Endothelial cell of umbilical vein (primary cell): ENCODE results near the gene ITPR1. TPM values are rescaled to one million over a fixed set of nuclear protein-coding genes. Genes with fewer than 3 reads are reported as not detected.

Experiments used
- BruUV-seq: library from RNA; stranded (reverse); fragments of 400-500 nt; replicated peaks from 2 replicates; lab custom pipeline; 2021; lab: Mats Ljungman, UMichigan
- CTCF ChIA-PET: fragments of 300-600, 350-600 bp; sonication (Branson Sonifier 250); formaldehyde crosslinking; loops from one replicate; lab custom pipeline; 2021; ENCODE audit warnings: antibody characterized with exemption, inconsistent platforms; lab: Charles Lee
- POLR2A ChIA-PET: fragments of 300-600, 350-600 bp; sonication (Branson Sonifier 250); formaldehyde crosslinking; loops from one replicate; lab custom pipeline; 2021; ENCODE audit warnings: antibody characterized with exemption, inconsistent platforms; lab: Charles Lee
- DNase-seq: peaks from one replicate; pipeline ENCODE4 v3.0.0-alpha.2; 2011; ENCODE audit warnings: low read depth, low spot score
- FAIRE-seq: peaks from 2 replicates; lab custom pipeline; 2011; peaks lifted over from hg19 to GRCh38; lab: Jason Lieb, UNC
- H2AFZ ChIP-seq: 2 replicates; pipeline ENCODE4 v1.6.0; 2012; ENCODE audit warnings: low read depth, low read length, control low read depth, inconsistent platforms
- H3K27ac ChIP-seq: 2 replicates; pipeline ENCODE4 v1.5.1; 2011; ENCODE audit warnings: low read depth, mild to moderate bottlenecking, control low read depth, low read length, moderate library complexity; ENCODE audit not compliant: insufficient read depth
- H3K27me3 ChIP-seq, 2 experiments: 2 replicates each; pipeline versions ENCODE4 v1.6.0 to v1.6.1; 2011; ENCODE audit warnings: low read length in 2 of 2, mixed read lengths in 1 of 2; ENCODE audit not compliant: control insufficient read depth in 2 of 2, insufficient read depth in 2 of 2
- H3K36me3 ChIP-seq, 2 experiments: 2 replicates in 1 of 2; 3 replicates in 1 of 2; pipeline ENCODE4 v1.5.1; 2011; ENCODE audit warnings: low read length in 2 of 2, mild to moderate bottlenecking in 1 of 2, moderate library complexity in 1 of 2; ENCODE audit not compliant: control insufficient read depth in 2 of 2, insufficient read depth in 2 of 2; ENCODE audit errors: extremely low read depth in 1 of 2
- H3K4me1 ChIP-seq: 3 replicates; pipeline ENCODE4 v1.5.1; 2011; ENCODE audit warnings: mild to moderate bottlenecking, low read length; ENCODE audit not compliant: control insufficient read depth, insufficient read depth; ENCODE audit errors: extremely low read depth
- H3K4me2 ChIP-seq: 2 replicates; pipeline ENCODE4 v1.6.1; 2011; ENCODE audit warnings: low read length, control low read depth, mixed read lengths; ENCODE audit not compliant: insufficient read depth
- H3K4me3 ChIP-seq, 3 experiments: fragments of 200-600 bp in 1 of 3; sonication (generic), shearing (Covaris generic) in 1 of 3; replicated peaks in 1 of 3; 2 replicates each; pipeline ENCODE4 v1.5.1; 2011 to 2016; ENCODE audit warnings: control low read depth in 3 of 3, low read length in 3 of 3, mild to moderate bottlenecking in 2 of 3, inconsistent platforms in 1 of 3, low read depth in 1 of 3, moderate library complexity in 1 of 3; ENCODE audit not compliant: insufficient read depth in 1 of 3
- H3K79me2 ChIP-seq: 2 replicates; pipeline ENCODE4 v1.6.0; 2012; ENCODE audit warnings: low read length, inconsistent platforms; ENCODE audit not compliant: control insufficient read depth, insufficient read depth
- H3K9ac ChIP-seq: replicated peaks from 2 replicates; pipeline ENCODE3; 2011; ENCODE audit warnings: low read length, control low read depth; ENCODE audit not compliant: insufficient read depth; ENCODE audit errors: extremely low read depth
- H3K9me1 ChIP-seq: replicated peaks from 3 replicates; pipeline ENCODE4 v1.6.0; 2011; ENCODE audit warnings: mild to moderate bottlenecking, low read length; ENCODE audit not compliant: control insufficient read depth, insufficient read depth; ENCODE audit errors: extremely low read depth
- H3K9me3 ChIP-seq: replicated peaks from 2 replicates; pipeline ENCODE4 v1.5.1; 2012; ENCODE audit warnings: low read length, inconsistent platforms; ENCODE audit not compliant: control insufficient read depth, insufficient read depth
- H4K20me1 ChIP-seq: replicated peaks from 2 replicates; pipeline ENCODE3; 2011; ENCODE audit warnings: mild to moderate bottlenecking, low read length; ENCODE audit not compliant: control insufficient read depth, insufficient read depth; ENCODE audit errors: extremely low read depth
- CTCF ChIP-seq, 2 donors: IDR thresholded peaks; 1 replicate in 1 of 2; 2 replicates in 1 of 2; pipeline ENCODE4 v1.5.1; 2011; ENCODE audit warnings: low read length in 2 of 2, mild to moderate bottlenecking in 2 of 2, moderate library complexity in 2 of 2, control low read depth in 1 of 2, inconsistent platforms in 1 of 2, low read depth in 1 of 2; ENCODE audit not compliant: insufficient read depth in 1 of 2; ENCODE audit errors: extremely low read depth in 1 of 2
- EZH2 ChIP-seq: IDR thresholded peaks from 2 replicates; pipeline ENCODE4 v1.6.1; 2012; ENCODE audit warnings: borderline replicate concordance, low read depth, mild to moderate bottlenecking, moderate library complexity, low read length, inconsistent platforms; ENCODE audit not compliant: severe bottlenecking
- FOS ChIP-seq: IDR thresholded peaks from 2 replicates; pipeline ENCODE4 v1.6.1; 2011; ENCODE audit warnings: mild to moderate bottlenecking, low read length, moderate library complexity, borderline replicate concordance; ENCODE audit not compliant: insufficient read depth
- GATA2 ChIP-seq: IDR thresholded peaks from 2 replicates; pipeline ENCODE4 v1.7.0; 2011; ENCODE audit warnings: low read depth, mild to moderate bottlenecking, moderate library complexity, mixed read lengths, low read length; ENCODE audit not compliant: insufficient read length, insufficient read depth
- JUN ChIP-seq: IDR thresholded peaks from 2 replicates; pipeline ENCODE4 v1.6.1; 2011; ENCODE audit warnings: borderline replicate concordance, low read depth; ENCODE audit not compliant: insufficient read length, insufficient read depth
- MAX ChIP-seq: IDR thresholded peaks from 2 replicates; pipeline ENCODE4 v1.6.1; 2011; ENCODE audit not compliant: insufficient read depth, insufficient read length
- MYC ChIP-seq: IDR thresholded peaks from one replicate; pipeline ENCODE4 v1.6.1; 2011; ENCODE audit warnings: mild to moderate bottlenecking, low read depth, low read length
- POLR2A ChIP-seq: IDR thresholded peaks from 2 replicates; pipeline ENCODE4 v1.6.1; 2012; ENCODE audit warnings: low read depth, mild to moderate bottlenecking, control low read depth, low read length
- POLR2AphosphoS5 ChIP-seq: IDR thresholded peaks from 2 replicates; pipeline ENCODE4 v1.6.1; 2012; ENCODE audit warnings: low read depth, mild to moderate bottlenecking, control low read depth, low read length, moderate library complexity; ENCODE audit not compliant: insufficient read depth
- dilution Hi-C: fragments of 300-500 bp; cut with MboI; formaldehyde crosslinking; loops from one replicate; pipeline ENCODE4 v1.15.0; 2019; ENCODE audit warnings: low sequenced_read_pairs; ENCODE audit not compliant: extremely low pct_ligation_motif_present
- intact Hi-C: fragments of 100-400 bp; cut with micrococcal nuclease; formaldehyde crosslinking; loops from one replicate; pipeline ENCODE4 v1.10.0; 2022
- polyA plus RNA-seq, 4 experiments: library from polyadenylated mRNA; depleted of rRNA in 3 of 4; stranded (reverse) in 3 of 4; unstranded in 1 of 4; fragments of >200 nt; gene quantifications; 2 replicates each; pipeline versions ENCODE4 v1.2.1 to v1.2.3, GENCODE V29; 2011 to 2012; ENCODE audit warnings: missing spikeins in 1 of 4
- total RNA-seq: library from RNA; stranded (reverse); gene quantifications from 2 replicates; pipeline ENCODE4 v1.2.3, GENCODE V29; 2021

Gene ITPR1
- total and polyA plus RNA-seq, 2 donors (not counting 3 experiments of a cell fraction or from before 2014, with no cell fraction given) = 5.1 to 16.1 TPM

DNA sequence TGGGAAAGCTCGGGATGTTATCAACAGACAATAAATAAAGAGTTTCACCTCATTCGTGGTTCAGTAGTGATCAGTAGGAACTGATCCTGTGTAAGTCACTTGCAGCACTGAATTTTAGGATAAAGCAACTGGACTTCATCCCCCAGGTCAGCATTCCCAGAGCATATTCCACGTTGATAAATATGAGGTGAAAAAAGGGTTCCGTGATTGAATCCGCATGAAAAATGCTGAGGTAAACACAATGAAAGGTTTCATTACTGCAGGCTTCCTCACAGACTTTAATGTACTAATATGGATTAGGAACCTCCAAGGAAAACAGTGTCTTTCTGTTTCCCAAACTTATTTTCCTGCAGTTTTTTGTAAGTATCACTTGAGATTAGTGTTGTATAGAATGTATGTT, 308.7 kb downstream of the ITPR1 start:
- DNase-seq (no peak), FAIRE-seq (no peak)
- Histone ChIP-seq H3K9me1 (no peaks in the 10 kb centered on the region), H2AFZ (no peak overlapping the region), H3K79me2 (no peaks in the 10 kb centered on the region), H3K27me3 (no peaks in the 10 kb centered on the region), H3K9me3 (no peaks in the 10 kb centered on the region), H4K20me1 (no peaks in the 10 kb centered on the region), H3K4me1 (no peaks in the 10 kb centered on the region), H3K4me3 (no peak overlapping the region), H3K27ac (no peak overlapping the region), H3K4me2 (no peak overlapping the region), H3K9ac (no peak overlapping the region), H3K36me3 (no peaks in the 10 kb centered on the region)
- TF ChIP-seq MAX = no peak
- TF ChIP-seq POLR2AphosphoS5 = no peak
- TF ChIP-seq GATA2 = no peak
- no peak for TF ChIP-seq EZH2
- TF ChIP-seq JUN = no peak
- TF ChIP-seq POLR2A = no peak
- TF ChIP-seq MYC = no peak
- no peak for TF ChIP-seq FOS
- TF ChIP-seq CTCF (IDR thresholded peaks at IDR 0.05; ENCODE audit: extremely low read depth in 1 of 2, insufficient read depth in 1 of 2, low read depth in 1 of 2, low read length in 2 of 2) = no peak
- dilution Hi-C loops = no loop called here
- ChIA-PET CTCF (interaction anchor here (1.1 kb wide), 1 partner anchor 81 kb away, joined by 3 read pairs; no protein-coding TSS in a partner anchor), POLR2A (no interaction called here)
- no TSS peak for BruUV-seq
- intact Hi-C loops = no loop called here
